Osteoblast (primary cell): ENCODE results near the gene ATP8A1. TPM values are rescaled to one million over a fixed set of nuclear protein-coding genes. Genes with fewer than 3 reads are reported as not detected.

Experiments
- DNase-seq: peaks from one replicate; pipeline ENCODE4 v3.0.0; 2011; ENCODE audit warnings: low spot score, mixed read lengths; ENCODE audit not compliant: insufficient read length; ENCODE audit errors: missing footprints
- H2AFZ ChIP-seq: 2 replicates; pipeline ENCODE4 v1.6.0; 2011; ENCODE audit warnings: mild to moderate bottlenecking, low read length
- H3K27ac ChIP-seq: 2 replicates; pipeline ENCODE4 v1.5.1; 2011; ENCODE audit warnings: mild to moderate bottlenecking, low read depth, low read length, moderate library complexity
- H3K27me3 ChIP-seq: 2 replicates; pipeline ENCODE4 v1.6.0; 2012; ENCODE audit warnings: mild to moderate bottlenecking, control low read depth, inconsistent platforms, low read length, moderate library complexity; ENCODE audit not compliant: insufficient read depth
- H3K36me3 ChIP-seq: 2 replicates; pipeline ENCODE4 v1.5.1; 2011; ENCODE audit warnings: mild to moderate bottlenecking, low read length, control low read depth, moderate library complexity; ENCODE audit not compliant: insufficient read depth
- H3K4me1 ChIP-seq: 2 replicates; pipeline ENCODE4 v1.5.1; 2011; ENCODE audit warnings: mild to moderate bottlenecking, low read length, control low read depth, moderate library complexity; ENCODE audit not compliant: insufficient read depth
- H3K4me2 ChIP-seq: 2 replicates; pipeline ENCODE4 v1.6.0; 2011; ENCODE audit warnings: mild to moderate bottlenecking, low read length; ENCODE audit not compliant: insufficient read depth
- H3K4me3 ChIP-seq: fragments of 200-600 bp; sonication (generic); 3 replicates; pipeline ENCODE4 v1.5.1; 2012; ENCODE audit warnings: mild to moderate bottlenecking, low read length, inconsistent platforms; ENCODE audit not compliant: insufficient read depth
- H3K79me2 ChIP-seq: 2 replicates; pipeline ENCODE4 v1.6.0; 2012; ENCODE audit warnings: mild to moderate bottlenecking, low read length, control low read depth, inconsistent platforms; ENCODE audit not compliant: insufficient read depth
- H3K9me3 ChIP-seq: 2 replicates; pipeline ENCODE4 v1.5.1; 2011; ENCODE audit warnings: low read depth, low read length, control low read depth
- H4K20me1 ChIP-seq: 2 replicates; pipeline ENCODE4 v1.6.0; 2012; ENCODE audit warnings: mild to moderate bottlenecking, low read length, control low read depth; ENCODE audit not compliant: insufficient read depth
- total RNA-seq: library from RNA; depleted of rRNA; stranded (reverse); fragments of >200 nt; gene quantifications from 2 replicates; pipeline ENCODE4 v1.2.3, GENCODE V29; 2012
- TF ChIP-seq, protein P1 (sequence below): IDR thresholded peaks from 2 replicates; pipeline ENCODE4 v1.5.1; 2011; ENCODE audit warnings: mild to moderate bottlenecking, low read depth, low read length, moderate library complexity; ENCODE audit errors: extremely low read depth

The ATP8A1 gene
- total RNA-seq, 1 donor = 2.5 TPM

DNA sequence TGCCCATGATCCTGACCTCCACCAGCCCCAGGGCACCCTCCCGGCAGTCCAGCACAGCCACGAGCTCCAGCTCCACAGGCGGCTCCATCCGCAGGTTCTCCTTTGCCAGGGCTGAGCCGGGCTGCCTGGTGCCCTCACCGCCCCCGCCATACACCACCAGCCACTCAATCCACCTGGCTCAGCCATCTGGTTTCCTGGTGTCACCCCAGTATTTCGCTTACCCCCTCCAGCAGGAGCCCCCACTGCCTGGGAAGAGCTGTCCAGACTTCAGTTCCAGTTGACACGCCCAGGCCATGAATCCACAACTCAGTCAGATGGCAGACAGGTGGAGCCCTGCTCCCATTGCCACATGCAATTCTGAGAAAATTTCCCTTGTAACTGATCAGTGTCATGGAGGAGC is 255.7 kb downstream of the ATP8A1 start:
- no peaks in the 10 kb centered on the region for H4K20me1 ChIP-seq
- H3K4me1 ChIP-seq = no peaks in the 10 kb centered on the region
- no peak overlapping the region for H3K4me3 ChIP-seq
- H3K27ac ChIP-seq = no peak overlapping the region
- H2AFZ ChIP-seq = no peak overlapping the region
- peaks cover 28% of the 10 kb centered on the region for H3K27me3 ChIP-seq
- DNase-seq = no peak
- H3K36me3 ChIP-seq = no peaks in the 10 kb centered on the region
- H3K9me3 ChIP-seq = no peaks in the 10 kb centered on the region
- no peak overlapping the region for H3K4me2 ChIP-seq
- TF ChIP-seq, protein P1, sequence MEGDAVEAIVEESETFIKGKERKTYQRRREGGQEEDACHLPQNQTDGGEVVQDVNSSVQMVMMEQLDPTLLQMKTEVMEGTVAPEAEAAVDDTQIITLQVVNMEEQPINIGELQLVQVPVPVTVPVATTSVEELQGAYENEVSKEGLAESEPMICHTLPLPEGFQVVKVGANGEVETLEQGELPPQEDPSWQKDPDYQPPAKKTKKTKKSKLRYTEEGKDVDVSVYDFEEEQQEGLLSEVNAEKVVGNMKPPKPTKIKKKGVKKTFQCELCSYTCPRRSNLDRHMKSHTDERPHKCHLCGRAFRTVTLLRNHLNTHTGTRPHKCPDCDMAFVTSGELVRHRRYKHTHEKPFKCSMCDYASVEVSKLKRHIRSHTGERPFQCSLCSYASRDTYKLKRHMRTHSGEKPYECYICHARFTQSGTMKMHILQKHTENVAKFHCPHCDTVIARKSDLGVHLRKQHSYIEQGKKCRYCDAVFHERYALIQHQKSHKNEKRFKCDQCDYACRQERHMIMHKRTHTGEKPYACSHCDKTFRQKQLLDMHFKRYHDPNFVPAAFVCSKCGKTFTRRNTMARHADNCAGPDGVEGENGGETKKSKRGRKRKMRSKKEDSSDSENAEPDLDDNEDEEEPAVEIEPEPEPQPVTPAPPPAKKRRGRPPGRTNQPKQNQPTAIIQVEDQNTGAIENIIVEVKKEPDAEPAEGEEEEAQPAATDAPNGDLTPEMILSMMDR = no peak
- H3K79me2 ChIP-seq = no peaks in the 10 kb centered on the region

DNA sequence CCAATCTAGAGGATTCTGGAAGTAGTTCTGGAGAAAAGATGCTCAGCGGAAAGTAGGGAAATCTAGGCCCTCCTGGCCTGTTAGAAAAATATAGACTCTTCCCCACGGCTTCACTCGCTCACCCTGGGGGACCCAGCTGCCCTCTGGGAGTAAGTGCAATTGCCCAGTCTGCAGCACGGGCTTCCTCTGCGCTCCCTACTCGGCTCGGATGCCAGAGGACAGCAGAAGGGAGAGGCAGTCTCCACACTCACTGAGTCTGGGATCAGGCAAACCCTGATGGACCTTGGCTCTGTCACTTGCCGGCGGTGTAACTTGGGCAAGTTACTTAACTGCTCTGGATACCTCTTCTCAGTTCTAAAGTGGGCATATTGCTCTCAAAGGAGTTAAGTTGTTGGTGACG is 257.5 kb downstream of the ATP8A1 start:
- no peak overlapping the region for H2AFZ ChIP-seq

DNA sequence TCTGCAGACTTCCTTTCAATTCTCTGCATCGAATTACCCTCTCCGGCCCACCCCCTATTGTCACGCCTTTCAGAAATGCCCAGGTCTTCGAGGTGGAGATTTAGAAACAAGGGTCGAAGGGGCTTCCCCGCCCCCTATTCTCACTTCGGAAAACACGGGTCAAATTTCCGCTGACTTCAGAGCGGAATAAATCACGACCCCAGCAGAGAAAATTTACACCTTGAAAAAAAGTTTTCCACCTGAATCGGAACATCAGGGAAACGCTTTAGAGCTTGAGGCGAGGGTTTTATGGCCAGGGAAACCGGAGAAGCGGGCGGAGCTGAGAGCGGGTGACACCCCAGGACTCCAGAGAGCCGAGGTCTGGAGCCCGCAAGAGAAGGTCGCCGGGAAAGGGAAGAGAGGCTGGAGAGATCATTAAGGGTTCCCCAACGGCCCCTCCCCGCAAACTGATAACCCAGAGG is 258.0 kb downstream of the ATP8A1 start:
- H3K27ac ChIP-seq = no peak overlapping the region
- H3K4me1 ChIP-seq = no peaks in the 10 kb centered on the region
- no peaks in the 10 kb centered on the region for H3K36me3 ChIP-seq
- H4K20me1 ChIP-seq = no peaks in the 10 kb centered on the region
- DNase-seq = no peak
- H3K27me3 ChIP-seq = peaks cover 28% of the 10 kb centered on the region
- H2AFZ ChIP-seq = no peak overlapping the region
- H3K79me2 ChIP-seq = no peaks in the 10 kb centered on the region
- no peak overlapping the region for H3K4me2 ChIP-seq
- TF ChIP-seq, protein P1 = no peak
- no peak overlapping the region for H3K4me3 ChIP-seq
- H3K9me3 ChIP-seq = no peaks in the 10 kb centered on the region

More for the DNA sequence above, 257.5 kb downstream of the ATP8A1 start:
- DNase-seq = peak; percentile 73
- H3K79me2 ChIP-seq = no peaks in the 10 kb centered on the region
- H3K27ac ChIP-seq = no peak overlapping the region
- no peak overlapping the region for H3K4me3 ChIP-seq
- no peaks in the 10 kb centered on the region for H3K4me1 ChIP-seq
- peaks cover 28% of the 10 kb centered on the region for H3K27me3 ChIP-seq
- no peaks in the 10 kb centered on the region for H4K20me1 ChIP-seq
- no peak overlapping the region for H3K4me2 ChIP-seq
- no peaks in the 10 kb centered on the region for H3K36me3 ChIP-seq
- TF ChIP-seq, protein P1 = no peak
- H3K9me3 ChIP-seq = no peaks in the 10 kb centered on the region

DNA sequence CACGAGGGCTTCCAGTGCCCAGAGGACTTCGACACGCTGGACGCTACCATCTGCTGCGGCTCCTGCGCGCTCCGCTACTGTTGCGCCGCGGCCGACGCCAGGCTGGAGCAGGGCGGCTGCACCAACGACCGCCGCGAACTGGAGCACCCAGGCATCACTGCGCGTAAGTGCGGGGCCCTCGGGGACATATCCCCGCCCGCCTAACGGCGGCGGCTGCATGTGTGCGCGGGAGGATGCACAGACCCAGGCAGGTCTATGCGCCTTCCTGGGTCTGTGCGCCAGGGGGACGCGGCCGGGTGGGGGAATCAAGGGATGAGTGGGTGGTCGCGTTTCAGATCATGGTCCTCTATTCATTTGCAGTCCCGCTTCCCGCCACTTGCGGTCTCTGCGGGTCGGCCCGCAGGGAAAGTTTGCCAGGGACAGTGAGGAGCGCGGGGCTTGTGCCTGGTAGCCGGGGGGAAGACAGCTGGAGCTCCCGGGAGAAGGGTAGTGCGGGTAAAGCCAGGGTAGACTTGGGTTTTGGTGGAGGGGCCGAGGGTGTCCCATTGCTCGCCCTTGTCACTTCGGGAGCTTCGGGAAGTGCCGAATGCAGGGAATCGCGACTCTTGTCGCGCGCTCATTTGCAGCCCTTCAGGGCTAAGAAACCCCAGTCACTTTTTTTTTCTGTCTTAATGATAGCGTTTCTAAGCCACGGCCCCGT is 258.6 kb downstream of the ATP8A1 start:
- H3K9me3 ChIP-seq = no peaks in the 10 kb centered on the region
- DNase-seq = peak; percentile 68
- no peaks in the 10 kb centered on the region for H4K20me1 ChIP-seq
- no peak overlapping the region for H2AFZ ChIP-seq
- no peaks in the 10 kb centered on the region for H3K79me2 ChIP-seq
- TF ChIP-seq, protein P1 = no peak
- H3K4me3 ChIP-seq = peak overlapping the region; percentile 7
- H3K27ac ChIP-seq = no peak overlapping the region
- no peak overlapping the region for H3K4me2 ChIP-seq
- peaks cover 28% of the 10 kb centered on the region for H3K27me3 ChIP-seq
- no peaks in the 10 kb centered on the region for H3K4me1 ChIP-seq
- no peaks in the 10 kb centered on the region for H3K36me3 ChIP-seq
